ENCODE results near the gene CTDP1.
A peak's percentile ranks its signal among the peaks of the same experiment; 100 is the strongest.
"Not testable (repeated sequence)": the region's sequence is repeated elsewhere in the genome, so short reads cannot be mapped to it uniquely, and the experiment has no call there.

CTDP1 gene

GRCh38 chr18:79682894-79683625, 3.5 kb downstream of the CTDP1 start:
- peak in 2 of 5 experiments; percentile 44 to 52 for DNase-seq

GRCh38 chr18:79683626-79684282, 4.2 kb downstream of the CTDP1 start:
- DNase-seq: no peak

- DNase-seq: peak in 2 of 5 experiments; percentile 58 to 71
These were observed 4.7 kb downstream of the CTDP1 start for GRCh38 chr18:79684283-79684631.

- DNase-seq: no peak
These were observed 5.2 kb downstream of the CTDP1 start for GRCh38 chr18:79684787-79685186.

GRCh38 chr18:79685281-79685680, 5.7 kb downstream of the CTDP1 start:
- DNase-seq: peak in 2 of 5 experiments; percentile 44 to 54

- DNase-seq: peak in 1 of 5 experiments; percentile 72
These were observed 6.4 kb downstream of the CTDP1 start for GRCh38 chr18:79685971-79686370.

GRCh38 chr18:79687806-79688205, 8.2 kb downstream of the CTDP1 start:
- DNase-seq: no peak

GRCh38 chr18:79690071-79690470, 10.5 kb downstream of the CTDP1 start:
- no peak for DNase-seq

- DNase-seq: no peak
These were observed 11.2 kb downstream of the CTDP1 start for GRCh38 chr18:79690586-79691482.

- no peak for DNase-seq
These were observed 12.5 kb downstream of the CTDP1 start for GRCh38 chr18:79692056-79692455.

GRCh38 chr18:79692886-79693285, 13.3 kb downstream of the CTDP1 start:
- DNase-seq: no peak

- no peak for DNase-seq
These were observed 14.1 kb downstream of the CTDP1 start for GRCh38 chr18:79693561-79694205.

- DNase-seq: not testable (repeated sequence)
These were observed 14.7 kb downstream of the CTDP1 start for GRCh38 chr18:79694206-79694894.

- DNase-seq: no peak
These were observed 15.3 kb downstream of the CTDP1 start for GRCh38 chr18:79694895-79695213.

GRCh38 chr18:79695269-79695668, 15.7 kb downstream of the CTDP1 start:
- no peak for DNase-seq

GRCh38 chr18:79695856-79696850, 16.6 kb downstream of the CTDP1 start:
- no peak for DNase-seq

- DNase-seq: no peak
These were observed 17.6 kb downstream of the CTDP1 start for GRCh38 chr18:79697178-79697577.

GRCh38 chr18:79697976-79698375, 18.4 kb downstream of the CTDP1 start:
- no peak for DNase-seq

GRCh38 chr18:79698668-79699335, 19.2 kb downstream of the CTDP1 start:
- no peak for DNase-seq

GRCh38 chr18:79699653-79700052, 20.1 kb downstream of the CTDP1 start:
- DNase-seq: no peak

GRCh38 chr18:79702906-79703305, 23.3 kb downstream of the CTDP1 start:
- DNase-seq: no peak

Measured in T-helper 2 cell (primary cell).